ENCODE results near the gene SCGN.

DNA sequence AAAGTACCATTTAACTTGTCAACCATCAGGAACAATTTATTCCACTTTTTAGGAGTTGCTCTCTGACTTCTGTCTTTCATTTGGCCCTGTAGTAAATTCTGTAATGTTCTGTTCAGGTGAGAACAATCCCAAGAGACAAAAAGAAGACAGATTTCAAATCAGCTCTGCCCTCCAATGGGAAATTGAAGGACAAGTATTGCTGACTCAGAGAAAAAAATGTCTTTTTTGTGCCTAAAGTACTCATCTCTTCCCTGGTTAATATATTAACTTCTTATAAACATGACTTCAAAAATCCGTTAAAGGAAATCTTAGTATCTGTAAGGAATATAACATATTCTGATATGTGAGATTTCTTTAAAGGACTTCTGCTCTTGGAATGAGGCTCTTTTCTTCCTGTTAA is 38.6 kb upstream of the SCGN start:
- TF ChIP-seq POLR2AphosphoS5 (IDR thresholded peaks at IDR 0.05; ENCODE audit: borderline replicate concordance, low read depth, low read length): no peak
- TF ChIP-seq EZH2 (IDR thresholded peaks at IDR 0.05): no peak
